IMR-90 (cell line): ENCODE data around the gene NSA2. TPM values are rescaled to one million over a fixed set of nuclear protein-coding genes. Genes with fewer than 3 reads are reported as not detected.

Experiments used
- ATAC-seq: fragments of 200-7000 bp; cut with Tn5 transposase; 2 replicates; pipeline ENCODE4 v1.9.1; 2020; ENCODE audit warnings: low read depth, mild to moderate bottlenecking, moderate library complexity
- BruUV-seq: library from RNA; stranded (reverse); fragments of 400-500 nt; replicated peaks from 2 replicates; lab custom pipeline; 2021; lab: Mats Ljungman, UMichigan
- CTCF ChIA-PET: fragments of 300-600 bp; formaldehyde crosslinking; extraction: SDS; loops from one replicate; lab custom pipeline; 2021; ENCODE audit warnings: antibody characterized with exemption; lab: Yijun Ruan, JAX
- POLR2A ChIA-PET: fragments of 300-600 bp; sonication (Branson Sonifier 250); formaldehyde crosslinking; loops from one replicate; lab custom pipeline; 2022; ENCODE audit warnings: antibody characterized with exemption; ENCODE audit not compliant: unreplicated experiment; lab: Charles Lee
- DNase-seq: peaks from one replicate; pipeline ENCODE4 v3.0.0; 2013
- H2AFZ ChIP-seq: replicated peaks from 2 replicates; pipeline ENCODE3; 2013; ENCODE audit warnings: low read length, mild to moderate bottlenecking; ENCODE audit not compliant: poor library complexity
- H2AK5ac ChIP-seq: 2 replicates; pipeline ENCODE4 v1.6.1; 2013; ENCODE audit warnings: low read depth, low read length, inconsistent platforms
- H2AK9ac ChIP-seq: replicated peaks from 2 replicates; pipeline ENCODE3; 2013; ENCODE audit warnings: mild to moderate bottlenecking, low read depth, low read length, moderate library complexity; ENCODE audit not compliant: poor library complexity
- H2BK120ac ChIP-seq: 2 replicates; pipeline ENCODE4 v1.6.1; 2013; ENCODE audit warnings: low read depth, low read length, inconsistent platforms
- H2BK15ac ChIP-seq: 3 replicates; pipeline ENCODE4 v1.6.1; 2013; ENCODE audit warnings: low read depth, low read length, inconsistent platforms
- H2BK20ac ChIP-seq: 2 replicates; pipeline ENCODE4 v1.6.1; 2013; ENCODE audit warnings: low read depth, mild to moderate bottlenecking, inconsistent platforms, low read length, moderate library complexity
- H2BK5ac ChIP-seq: 2 replicates; pipeline ENCODE4 v1.6.1; 2013; ENCODE audit warnings: mild to moderate bottlenecking, low read depth, low read length, inconsistent platforms; ENCODE audit not compliant: poor library complexity, severe bottlenecking
- H3K14ac ChIP-seq: replicated peaks from 2 replicates; pipeline ENCODE4 v1.6.1; 2013; ENCODE audit warnings: low read depth, low read length, inconsistent platforms
- H3K18ac ChIP-seq: 2 replicates; pipeline ENCODE4 v1.6.1; 2013; ENCODE audit warnings: low read depth, low read length, control low read depth
- H3K23ac ChIP-seq: 2 replicates; pipeline ENCODE4 v1.6.1; 2013; ENCODE audit warnings: low read depth, low read length, inconsistent platforms
- H3K27ac ChIP-seq: 2 replicates; pipeline ENCODE4 v1.5.1; 2013; ENCODE audit warnings: mild to moderate bottlenecking, control low read depth, low read length; ENCODE audit not compliant: insufficient read depth
- H3K27me3 ChIP-seq: 2 replicates; pipeline ENCODE4 v1.6.1; 2013; ENCODE audit warnings: low read length; ENCODE audit not compliant: control insufficient read depth, insufficient read depth
- H3K36me3 ChIP-seq: 2 replicates; pipeline ENCODE4 v1.6.1; 2013; ENCODE audit warnings: low read length, mixed read lengths; ENCODE audit not compliant: control insufficient read depth, insufficient read depth
- H3K4ac ChIP-seq: 2 replicates; pipeline ENCODE4 v1.6.1; 2013; ENCODE audit warnings: low read depth, low read length, inconsistent platforms
- H3K4me1 ChIP-seq: 2 replicates; pipeline ENCODE4 v1.6.1; 2013; ENCODE audit warnings: low read length, mixed read lengths; ENCODE audit not compliant: control insufficient read depth, insufficient read depth
- H3K4me2 ChIP-seq: 2 replicates; pipeline ENCODE4 v1.6.1; 2013; ENCODE audit warnings: low read depth, mild to moderate bottlenecking, control low read depth, low read length, moderate library complexity
- H3K4me3 ChIP-seq: 2 replicates; pipeline ENCODE4 v1.5.1; 2013; ENCODE audit warnings: low read depth, mild to moderate bottlenecking, control low read depth, low read length, moderate library complexity; ENCODE audit not compliant: insufficient read depth
- H3K56ac ChIP-seq: 2 replicates; pipeline ENCODE4 v1.6.1; 2013; ENCODE audit warnings: low read length, inconsistent platforms; ENCODE audit not compliant: insufficient read depth; ENCODE audit errors: extremely low read depth
- H3K79me1 ChIP-seq, 2 experiments: 2 replicates each; pipeline ENCODE4 v1.6.1; 2013; ENCODE audit warnings: low read length in 2 of 2, inconsistent platforms in 1 of 2, low read depth in 1 of 2
- H3K9ac ChIP-seq: 2 replicates; pipeline ENCODE4 v1.6.1; 2013; ENCODE audit warnings: low read depth, low read length, control low read depth
- H3K9me1 ChIP-seq: 2 replicates; pipeline ENCODE4 v1.6.1; 2013; ENCODE audit warnings: low read length, inconsistent platforms; ENCODE audit not compliant: insufficient read depth
- H3K9me3 ChIP-seq: 2 replicates; pipeline ENCODE4 v1.6.1; 2013; ENCODE audit warnings: low read length; ENCODE audit not compliant: control insufficient read depth, insufficient read depth
- H4K20me1 ChIP-seq: 2 replicates; pipeline ENCODE4 v1.6.1; 2013; ENCODE audit warnings: low read length, inconsistent platforms; ENCODE audit not compliant: insufficient read depth
- H4K5ac ChIP-seq: 2 replicates; pipeline ENCODE4 v1.6.1; 2013; ENCODE audit warnings: mild to moderate bottlenecking, low read depth, low read length, control low read depth
- H4K8ac ChIP-seq, 2 experiments: 2 replicates each; pipeline ENCODE4 v1.6.1; 2013; ENCODE audit warnings: low read depth in 2 of 2, low read length in 2 of 2, control low read depth in 1 of 2, inconsistent platforms in 1 of 2
- H4K91ac ChIP-seq: 2 replicates; pipeline ENCODE4 v1.6.1; 2013; ENCODE audit warnings: low read depth, low read length, inconsistent platforms; ENCODE audit not compliant: insufficient read depth
- FOS ChIP-seq: fragments of 150-350 bp; IDR thresholded peaks from 2 replicates; pipeline ENCODE4 v1.6.1; 2016; ENCODE audit warnings: low read depth, low read length
- MAFK ChIP-seq: IDR thresholded peaks from 2 replicates; pipeline ENCODE4 v1.6.1; 2012; ENCODE audit warnings: low read depth, low read length, improper control_type of control experiment
- RAD21 ChIP-seq: IDR thresholded peaks from 2 replicates; pipeline ENCODE4 v1.6.1; 2012; ENCODE audit warnings: low read length, improper control_type of control experiment
- RCOR1 ChIP-seq: IDR thresholded peaks from 2 replicates; pipeline ENCODE4 v1.6.1; 2012; ENCODE audit warnings: mild to moderate bottlenecking, low read length, improper control_type of control experiment; ENCODE audit not compliant: insufficient replicate concordance
- WGBS, 2 experiments: methylation state at CpG; one replicate each; pipeline versions ENCODE4 v1.1.5 to v1.1.7; 2013; ENCODE audit warnings: missing lambda C conversion rate in 2 of 2; ENCODE audit not compliant: insufficient read length in 1 of 2; ENCODE audit errors: extremely low coverage in 2 of 2; 5-methylcytosine and 5-hydroxymethylcytosine counted together
- dilution Hi-C: fragments of 300-500 bp; cut with HindIII; formaldehyde crosslinking; loops from one replicate; pipeline ENCODE4 v1.14.3; 2018; ENCODE audit warnings: low sequenced_read_pairs; ENCODE audit not compliant: unreplicated experiment
- in situ Hi-C: fragments of 300-500 bp; cut with MboI; formaldehyde crosslinking; loops from 3 replicates; pipeline ENCODE4 v1.14.3; 2019; ENCODE audit warnings: low sequenced_read_pairs, inconsistent platforms, mixed read lengths
- intact Hi-C: fragments of 100-400 bp; cut with micrococcal nuclease; formaldehyde crosslinking; loops from 2 replicates; pipeline ENCODE4 v1.10.0; 2022
- polyA plus RNA-seq, 3 experiments: library from polyadenylated mRNA; depleted of rRNA; stranded (reverse); fragments of >200 nt; gene quantifications; 2 replicates each; pipeline ENCODE4 v1.2.3, GENCODE V29; 2012; ENCODE audit warnings: low replicate concordance in 1 of 3
- total RNA-seq: library from RNA; depleted of rRNA; stranded (reverse); fragments of >200 nt; gene quantifications from 2 replicates; pipeline ENCODE4 v1.2.3, GENCODE V29; 2012
- TF ChIP-seq, protein P1 (sequence below): fragments of 150-350 bp; IDR thresholded peaks from 2 replicates; pipeline ENCODE4 v1.6.1; 2016; ENCODE audit warnings: low read depth, mild to moderate bottlenecking, low read length, moderate library complexity, borderline replicate concordance

Gene NSA2
- total and polyA plus RNA-seq, 2 of the 4 experiments (the other 2 are of a cell fraction) = 5.4 to 33.9 TPM

GRCh38 chr5:74816875-74817274 lies 49.8 kb downstream of the NSA2 start:
- H3K9me1 ChIP-seq = no peaks in the 10 kb centered on the region
- no TSS peak for BruUV-seq
- no peak overlapping the region for H3K9ac ChIP-seq
- H2AFZ ChIP-seq = no peak overlapping the region
- no CpG with 5 or more reads among the region's 1 CpG for WGBS, 2 experiments
- no peak overlapping the region for H2BK20ac ChIP-seq
- H3K27me3 ChIP-seq = peaks cover 3% of the 10 kb centered on the region; the same call in 1 of the 2 replicates
- H3K18ac ChIP-seq = no peak overlapping the region
- no peak overlapping the region for H2AK5ac ChIP-seq
- H2BK120ac ChIP-seq = no peak overlapping the region
- H3K56ac ChIP-seq = no peak overlapping the region
- ChIA-PET CTCF (no interaction called here), POLR2A (no interaction called here)
- no peak overlapping the region for H3K23ac ChIP-seq
- H3K14ac ChIP-seq = no peak overlapping the region
- in situ Hi-C loops = no loop called here
- no peak overlapping the region for H4K8ac ChIP-seq
- H4K20me1 ChIP-seq = no peaks in the 10 kb centered on the region
- no peak overlapping the region for H3K4me3 ChIP-seq
- no peak overlapping the region for H4K91ac ChIP-seq
- no peak overlapping the region for H3K4ac ChIP-seq
- no peak overlapping the region for H2AK9ac ChIP-seq
- H3K4me1 ChIP-seq = no peaks in the 10 kb centered on the region
- dilution Hi-C loops = no loop called here
- DNase-seq = no peak
- no peak overlapping the region for H3K4me2 ChIP-seq
- no peak for ATAC-seq
- no peak overlapping the region for H3K27ac ChIP-seq
- H2BK15ac ChIP-seq = no peak overlapping the region
- H4K5ac ChIP-seq = no peak overlapping the region
- no peak overlapping the region for H2BK5ac ChIP-seq
- intact Hi-C loops = no loop called here
- H3K36me3 ChIP-seq = no peaks in the 10 kb centered on the region
- H3K79me1 ChIP-seq = no peaks in the 10 kb centered on the region
- H3K9me3 ChIP-seq = no peaks in the 10 kb centered on the region
- TF ChIP-seq FOS (no peak), MAFK (no peak), RAD21 (no peak), RCOR1 (no peak)
- TF ChIP-seq, protein P1, sequence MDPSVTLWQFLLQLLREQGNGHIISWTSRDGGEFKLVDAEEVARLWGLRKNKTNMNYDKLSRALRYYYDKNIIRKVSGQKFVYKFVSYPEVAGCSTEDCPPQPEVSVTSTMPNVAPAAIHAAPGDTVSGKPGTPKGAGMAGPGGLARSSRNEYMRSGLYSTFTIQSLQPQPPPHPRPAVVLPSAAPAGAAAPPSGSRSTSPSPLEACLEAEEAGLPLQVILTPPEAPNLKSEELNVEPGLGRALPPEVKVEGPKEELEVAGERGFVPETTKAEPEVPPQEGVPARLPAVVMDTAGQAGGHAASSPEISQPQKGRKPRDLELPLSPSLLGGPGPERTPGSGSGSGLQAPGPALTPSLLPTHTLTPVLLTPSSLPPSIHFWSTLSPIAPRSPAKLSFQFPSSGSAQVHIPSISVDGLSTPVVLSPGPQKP = no peak
